GM10248 (cell line): Measurements from ENCODE around the gene NTMT2.
"Not testable (repeated sequence)": the region's sequence is repeated elsewhere in the genome, so short reads cannot be mapped to it uniquely, and the experiment has no call there.

Source experiments
- CTCF ChIA-PET: fragments of 300-600 bp; sonication (Branson Sonifier 250); formaldehyde crosslinking; extraction: SDS; loops from one replicate; lab custom pipeline; 2021; ENCODE audit warnings: antibody characterized with exemption; lab: Yijun Ruan, JAX
- POLR2A ChIA-PET: fragments of 350-650 bp; sonication (Branson Sonifier 250); formaldehyde crosslinking; extraction: SDS; loops from one replicate; lab custom pipeline; 2020; ENCODE audit warnings: antibody characterized with exemption; lab: Yijun Ruan, JAX
- DNase-seq: peaks from one replicate; pipeline ENCODE4 v3.0.0; 2012; ENCODE audit errors: extremely low spot score
- CTCF ChIP-seq: IDR thresholded peaks from 2 replicates; pipeline ENCODE4 v1.5.1; 2012; ENCODE audit warnings: mild to moderate bottlenecking, low read depth; ENCODE audit errors: extremely low read depth, missing control alignments, control extremely low read depth

The NTMT2 gene

GRCh38 chr1:170145770-170146676 lies at the start of gene NTMT2:
Gene NTMT2, plus strand, starts transcription at chr1:170145959. Its CDS starts 149 bp downstream, at chr1:170146108.
- POLR2A ChIA-PET = no interaction called here
- CTCF ChIA-PET = interaction anchor here (1.0 kb wide), 1 partner anchor 9 kb away, joined by 3 read pairs; no protein-coding TSS in a partner anchor
- no peak for DNase-seq
- no peak for TF ChIP-seq CTCF

- TF ChIP-seq CTCF = no peak
- no peak for DNase-seq
- ChIA-PET CTCF (no interaction called here), POLR2A (no interaction called here)
Measured at GRCh38 chr1:170095976-170096748, 49.6 kb upstream of the NTMT2 start.

- POLR2A ChIA-PET = no interaction called here
- TF ChIP-seq CTCF = no peak
- DNase-seq = no peak
- CTCF ChIA-PET = no interaction called here
Measured at GRCh38 chr1:170096806-170097340, 48.9 kb upstream of the NTMT2 start.

- no peak for TF ChIP-seq CTCF
- ChIA-PET CTCF (no interaction called here), POLR2A (no interaction called here)
- no peak for DNase-seq
Measured at GRCh38 chr1:170097449-170097948, 48.3 kb upstream of the NTMT2 start.

GRCh38 chr1:170113140-170113539 lies 32.6 kb upstream of the NTMT2 start:
- CTCF ChIA-PET, POLR2A ChIA-PET, DNase-seq: not testable (repeated sequence)

GRCh38 chr1:170114906-170115305 lies 30.9 kb upstream of the NTMT2 start:
- TF ChIP-seq CTCF = no peak
- no peak for DNase-seq
- ChIA-PET POLR2A (no interaction called here), CTCF (interaction anchor here (1.6 kb wide), 1 partner anchor 40 kb away, joined by 4 read pairs; the partner anchor contains the start of gene KIFAP3)
